SU-DHL-6 (cell line): ENCODE data around the gene ADNP2.

ENCODE experiments used
- CTCF ChIP-seq: fragments of 200-600 bp; sonication (generic); IDR thresholded peaks from one replicate; pipeline ENCODE4 v1.5.1; 2017; ENCODE audit warnings: antibody characterized with exemption, mild to moderate bottlenecking, low read length, moderate library complexity; ENCODE audit not compliant: insufficient read depth, poor library complexity, severe bottlenecking
- EZH2phosphoT487 ChIP-seq: fragments of 200-600 bp; sonication (generic), shearing (Covaris generic); conservative IDR thresholded peaks from 2 replicates; pipeline ENCODE4 v1.6.1; 2018; ENCODE audit warnings: mild to moderate bottlenecking, antibody characterized with exemption, low read length, moderate library complexity, mixed read lengths

GRCh38 chr18:80154293-80154692, 45.2 kb downstream of the ADNP2 start:
- TF ChIP-seq CTCF (peak; percentile 22), EZH2phosphoT487 (no peak)
